Measurements from ENCODE around the gene KCNK1.

The KCNK1 gene

GRCh38 chr1:233636503-233636877, 22.6 kb downstream of the KCNK1 start:
- DNase-seq (ENCODE audit: low spot score), result no peak

- no peak for DNase-seq (ENCODE audit: low spot score)
Observed at GRCh38 chr1:233638513-233638912, 24.6 kb downstream of the KCNK1 start.

GRCh38 chr1:233639611-233640010, 25.7 kb downstream of the KCNK1 start:
- peak; percentile 41 for DNase-seq (ENCODE audit: low spot score)

- no peak for DNase-seq (ENCODE audit: low spot score)
Observed at GRCh38 chr1:233640179-233640578, 26.3 kb downstream of the KCNK1 start.

- no peak for DNase-seq (ENCODE audit: low spot score)
Observed at GRCh38 chr1:233641029-233641428, 27.1 kb downstream of the KCNK1 start.

- DNase-seq (ENCODE audit: low spot score), result no peak
Observed at GRCh38 chr1:233647073-233647472, 33.2 kb downstream of the KCNK1 start.

- DNase-seq (ENCODE audit: low spot score), result no peak
Observed at GRCh38 chr1:233647636-233648035, 33.7 kb downstream of the KCNK1 start.

- no peak for DNase-seq (ENCODE audit: low spot score)
Observed at GRCh38 chr1:233651061-233651460, 37.2 kb downstream of the KCNK1 start.

- no peak for DNase-seq (ENCODE audit: low spot score)
Observed at GRCh38 chr1:233651563-233652233, 37.8 kb downstream of the KCNK1 start.

GRCh38 chr1:233652526-233652925, 38.6 kb downstream of the KCNK1 start:
- DNase-seq (ENCODE audit: low spot score), result no peak

GRCh38 chr1:233654658-233655280, 40.9 kb downstream of the KCNK1 start:
- DNase-seq (ENCODE audit: low spot score), result no peak

- no peak for DNase-seq (ENCODE audit: low spot score)
Observed at GRCh38 chr1:233655301-233655740, 41.4 kb downstream of the KCNK1 start.

GRCh38 chr1:233656032-233656635, 42.2 kb downstream of the KCNK1 start:
- DNase-seq (ENCODE audit: low spot score), result no peak

- no peak for DNase-seq (ENCODE audit: low spot score)
Observed at GRCh38 chr1:233656687-233657086, 42.8 kb downstream of the KCNK1 start.

GRCh38 chr1:233657466-233657865, 43.6 kb downstream of the KCNK1 start:
- DNase-seq (ENCODE audit: low spot score), result no peak

GRCh38 chr1:233659495-233659894, 45.6 kb downstream of the KCNK1 start:
- DNase-seq (ENCODE audit: low spot score), result no peak

- no peak for DNase-seq (ENCODE audit: low spot score)
Observed at GRCh38 chr1:233661376-233662159, 47.7 kb downstream of the KCNK1 start.

- no peak for DNase-seq (ENCODE audit: low spot score)
Observed at GRCh38 chr1:233662575-233663304, 48.8 kb downstream of the KCNK1 start.

GRCh38 chr1:233664253-233664652, 50.3 kb downstream of the KCNK1 start:
- no peak for DNase-seq (ENCODE audit: low spot score)

GRCh38 chr1:233664804-233665574, 51.1 kb downstream of the KCNK1 start:
- no peak for DNase-seq (ENCODE audit: low spot score)

GRCh38 chr1:233665575-233666270, 51.8 kb downstream of the KCNK1 start:
- no peak for DNase-seq (ENCODE audit: low spot score)

All from activated CD4-positive, alpha-beta T cell treated with anti-CD3 and anti-CD28 coated beads, Interleukin-2, Interleukin-4, amounts not matched to agents 100 ng/mL and 50 ng/mL, durations not matched to agents 16 hours and 8 hours (primary cell).